Gastroesophageal sphincter (tissue), 3 donors: ENCODE data around the gene KCNMA1.

Experiments
- POLR2A ChIP-seq, 2 donors: fragments of 450-650 bp; IDR thresholded peaks; one replicate each; pipeline ENCODE4 v1.6.1; 2017; ENCODE audit warnings: antibody characterized with exemption in 2 of 2, mild to moderate bottlenecking in 2 of 2, moderate library complexity in 1 of 2
- POLR2AphosphoS5 ChIP-seq: sonication (generic); formaldehyde crosslinking; IDR thresholded peaks from one replicate; pipeline ENCODE4 v1.6.1; 2017; ENCODE audit warnings: antibody characterized with exemption
- TF ChIP-seq, protein P1 (sequence below), 4 experiments: fragments of 200-600 bp in 2 of 4; fragments of 450-650 bp in 2 of 4; sonication (generic) in 1 of 4; IDR thresholded peaks; one replicate each; pipeline ENCODE4 v1.5.1; 2017 to 2019; ENCODE audit warnings: antibody characterized with exemption in 4 of 4, mild to moderate bottlenecking in 2 of 4, moderate library complexity in 2 of 4

DNA sequence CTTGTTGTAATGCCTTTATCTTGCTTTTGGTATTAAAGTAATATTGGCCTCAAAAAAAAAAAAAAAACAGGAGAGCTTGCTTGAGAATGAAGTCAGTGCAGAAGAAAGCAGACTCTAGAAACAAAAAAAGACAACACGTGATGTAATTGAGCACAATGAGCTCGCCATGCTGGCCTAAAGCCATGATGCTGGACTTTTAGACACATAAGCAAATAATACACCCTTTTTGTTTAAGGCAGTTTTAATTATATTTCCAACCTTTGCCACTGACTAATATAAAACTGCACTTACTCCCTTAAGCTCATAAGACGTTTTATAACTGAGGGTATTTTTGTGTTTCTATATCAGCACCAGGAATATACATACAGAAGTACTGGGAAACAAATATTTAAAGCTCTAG is 798.3 kb downstream of the KCNMA1 start:
- TF ChIP-seq, protein P1, sequence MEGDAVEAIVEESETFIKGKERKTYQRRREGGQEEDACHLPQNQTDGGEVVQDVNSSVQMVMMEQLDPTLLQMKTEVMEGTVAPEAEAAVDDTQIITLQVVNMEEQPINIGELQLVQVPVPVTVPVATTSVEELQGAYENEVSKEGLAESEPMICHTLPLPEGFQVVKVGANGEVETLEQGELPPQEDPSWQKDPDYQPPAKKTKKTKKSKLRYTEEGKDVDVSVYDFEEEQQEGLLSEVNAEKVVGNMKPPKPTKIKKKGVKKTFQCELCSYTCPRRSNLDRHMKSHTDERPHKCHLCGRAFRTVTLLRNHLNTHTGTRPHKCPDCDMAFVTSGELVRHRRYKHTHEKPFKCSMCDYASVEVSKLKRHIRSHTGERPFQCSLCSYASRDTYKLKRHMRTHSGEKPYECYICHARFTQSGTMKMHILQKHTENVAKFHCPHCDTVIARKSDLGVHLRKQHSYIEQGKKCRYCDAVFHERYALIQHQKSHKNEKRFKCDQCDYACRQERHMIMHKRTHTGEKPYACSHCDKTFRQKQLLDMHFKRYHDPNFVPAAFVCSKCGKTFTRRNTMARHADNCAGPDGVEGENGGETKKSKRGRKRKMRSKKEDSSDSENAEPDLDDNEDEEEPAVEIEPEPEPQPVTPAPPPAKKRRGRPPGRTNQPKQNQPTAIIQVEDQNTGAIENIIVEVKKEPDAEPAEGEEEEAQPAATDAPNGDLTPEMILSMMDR (IDR thresholded peaks at IDR 0.05), result no peak
- no peak for TF ChIP-seq POLR2A (IDR thresholded peaks at IDR 0.05)
- TF ChIP-seq POLR2AphosphoS5, result no peak
